Skin of body (tissue), 2 donors: Measurements from ENCODE around the gene KRTAP5-1. TPM values are rescaled to one million over a fixed set of nuclear protein-coding genes. Genes with fewer than 3 reads are reported as not detected.

Experiments
- DNase-seq: peaks from one replicate; lab custom pipeline; 2025; lab: John Stamatoyannopoulos, UW
- total RNA-seq: library from RNA; depleted of rRNA; stranded (reverse); fragments of >200 nt; gene quantifications from one replicate; pipeline ENCODE4 v1.2.3, GENCODE V29; 2014

Gene KRTAP5-1
- total RNA-seq, 1 donor from 2014 or later = 0.30 TPM

- no peak for DNase-seq
Observed at GRCh38 chr11:1560649-1561251, 24.3 kb downstream of the KRTAP5-1 start.

- DNase-seq = no peak
Observed at GRCh38 chr11:1560002-1560648, 25.0 kb downstream of the KRTAP5-1 start.

GRCh38 chr11:1559111-1559951 lies 25.8 kb downstream of the KRTAP5-1 start:
- peak; percentile 14 for DNase-seq

- no peak for DNase-seq
Observed at GRCh38 chr11:1558775-1559110, 26.3 kb downstream of the KRTAP5-1 start.

GRCh38 chr11:1557904-1558774 lies 26.9 kb downstream of the KRTAP5-1 start:
- DNase-seq = peak; percentile 42

GRCh38 chr11:1557051-1557884 lies 27.8 kb downstream of the KRTAP5-1 start:
- no peak for DNase-seq

GRCh38 chr11:1556278-1556902 lies 28.7 kb downstream of the KRTAP5-1 start:
- no peak for DNase-seq

- DNase-seq = no peak
Observed at GRCh38 chr11:1555713-1556153, 29.4 kb downstream of the KRTAP5-1 start.

- no peak for DNase-seq
Observed at GRCh38 chr11:1554981-1555712, 29.9 kb downstream of the KRTAP5-1 start.

GRCh38 chr11:1553808-1554594 lies 31.1 kb downstream of the KRTAP5-1 start:
- DNase-seq = no peak

- DNase-seq = no peak
Observed at GRCh38 chr11:1549338-1550330, 35.4 kb downstream of the KRTAP5-1 start.

GRCh38 chr11:1548221-1549070 lies 36.6 kb downstream of the KRTAP5-1 start:
- DNase-seq = no peak

- DNase-seq = no peak
Observed at GRCh38 chr11:1547467-1548098, 37.5 kb downstream of the KRTAP5-1 start.

- peak; percentile 11 for DNase-seq
Observed at GRCh38 chr11:1546536-1547466, 38.3 kb downstream of the KRTAP5-1 start.

GRCh38 chr11:1546077-1546535 lies 39.0 kb downstream of the KRTAP5-1 start:
- no peak for DNase-seq
